SU-DHL-6 (cell line): Measurements from ENCODE around the gene DGKB.

Experiments
- EZH2phosphoT487 ChIP-seq: fragments of 200-600 bp; sonication (generic), shearing (Covaris generic); conservative IDR thresholded peaks from 2 replicates; pipeline ENCODE4 v1.6.1; 2018; ENCODE audit warnings: mild to moderate bottlenecking, antibody characterized with exemption, low read length, moderate library complexity, mixed read lengths
- TF ChIP-seq, protein P1 (sequence below): fragments of 200-600 bp; sonication (generic); IDR thresholded peaks from one replicate; pipeline ENCODE4 v1.5.1; 2017; ENCODE audit warnings: antibody characterized with exemption, mild to moderate bottlenecking, low read length, moderate library complexity; ENCODE audit not compliant: insufficient read depth, poor library complexity, severe bottlenecking

DNA sequence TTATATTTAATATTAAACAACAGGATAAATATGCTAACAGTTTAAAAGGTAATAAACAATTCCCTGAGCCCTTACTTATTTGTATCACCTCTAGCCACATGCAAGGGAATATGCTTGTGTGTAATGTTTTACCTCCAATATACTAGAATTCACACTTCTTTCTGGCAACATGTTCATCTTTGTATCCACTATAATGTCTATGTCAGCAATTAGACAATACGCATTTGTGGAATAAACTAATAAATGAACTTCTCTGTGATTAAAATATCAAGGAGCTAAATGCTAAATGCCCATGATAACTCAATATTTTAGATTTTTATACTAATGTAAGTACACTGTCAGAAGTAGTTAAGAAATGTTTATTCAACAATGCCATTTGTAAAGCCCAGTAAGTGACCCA, 350.5 kb downstream of the DGKB start:
- TF ChIP-seq, protein P1, sequence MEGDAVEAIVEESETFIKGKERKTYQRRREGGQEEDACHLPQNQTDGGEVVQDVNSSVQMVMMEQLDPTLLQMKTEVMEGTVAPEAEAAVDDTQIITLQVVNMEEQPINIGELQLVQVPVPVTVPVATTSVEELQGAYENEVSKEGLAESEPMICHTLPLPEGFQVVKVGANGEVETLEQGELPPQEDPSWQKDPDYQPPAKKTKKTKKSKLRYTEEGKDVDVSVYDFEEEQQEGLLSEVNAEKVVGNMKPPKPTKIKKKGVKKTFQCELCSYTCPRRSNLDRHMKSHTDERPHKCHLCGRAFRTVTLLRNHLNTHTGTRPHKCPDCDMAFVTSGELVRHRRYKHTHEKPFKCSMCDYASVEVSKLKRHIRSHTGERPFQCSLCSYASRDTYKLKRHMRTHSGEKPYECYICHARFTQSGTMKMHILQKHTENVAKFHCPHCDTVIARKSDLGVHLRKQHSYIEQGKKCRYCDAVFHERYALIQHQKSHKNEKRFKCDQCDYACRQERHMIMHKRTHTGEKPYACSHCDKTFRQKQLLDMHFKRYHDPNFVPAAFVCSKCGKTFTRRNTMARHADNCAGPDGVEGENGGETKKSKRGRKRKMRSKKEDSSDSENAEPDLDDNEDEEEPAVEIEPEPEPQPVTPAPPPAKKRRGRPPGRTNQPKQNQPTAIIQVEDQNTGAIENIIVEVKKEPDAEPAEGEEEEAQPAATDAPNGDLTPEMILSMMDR: no peak
- no peak for TF ChIP-seq EZH2phosphoT487
